ENCODE measurements around the gene ADRB2.

DNA sequence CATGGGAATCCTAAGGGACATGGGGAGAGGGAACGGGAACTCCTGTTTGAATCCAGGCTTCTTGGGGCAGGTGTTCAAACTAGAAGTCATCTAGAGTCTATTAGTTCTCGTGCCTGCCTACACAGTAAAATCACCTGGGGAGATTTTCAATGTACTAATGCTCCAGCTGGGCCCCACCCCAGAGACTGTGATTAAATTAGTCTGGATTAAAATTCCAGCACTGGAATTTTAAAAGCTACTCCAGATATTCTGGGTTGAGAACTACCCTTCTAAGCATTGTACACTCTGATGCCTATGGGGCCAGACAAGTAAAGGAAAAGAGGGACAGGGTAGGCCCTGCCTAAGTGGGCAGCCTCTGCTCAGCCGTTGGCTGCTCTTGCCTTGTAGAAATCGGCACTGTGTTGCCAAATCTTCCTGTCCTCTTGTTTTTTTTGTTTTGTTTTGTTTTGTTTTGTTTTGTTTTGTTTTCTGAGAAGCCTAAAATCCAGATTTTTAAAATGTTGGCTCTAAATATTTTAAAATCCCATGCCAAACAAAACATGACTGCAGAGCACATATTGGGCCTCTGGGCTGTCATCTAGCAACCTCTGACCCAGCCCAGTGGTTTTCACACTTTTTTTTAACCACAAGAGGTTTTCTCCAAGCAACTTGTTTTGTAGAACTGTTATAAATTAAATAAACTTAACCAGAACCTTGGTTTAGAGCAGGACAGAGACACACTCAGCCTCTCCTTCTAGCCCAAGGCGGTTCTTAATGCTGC lies 29.0 kb downstream of the ADRB2 start:
- TF ChIP-seq, protein P1, sequence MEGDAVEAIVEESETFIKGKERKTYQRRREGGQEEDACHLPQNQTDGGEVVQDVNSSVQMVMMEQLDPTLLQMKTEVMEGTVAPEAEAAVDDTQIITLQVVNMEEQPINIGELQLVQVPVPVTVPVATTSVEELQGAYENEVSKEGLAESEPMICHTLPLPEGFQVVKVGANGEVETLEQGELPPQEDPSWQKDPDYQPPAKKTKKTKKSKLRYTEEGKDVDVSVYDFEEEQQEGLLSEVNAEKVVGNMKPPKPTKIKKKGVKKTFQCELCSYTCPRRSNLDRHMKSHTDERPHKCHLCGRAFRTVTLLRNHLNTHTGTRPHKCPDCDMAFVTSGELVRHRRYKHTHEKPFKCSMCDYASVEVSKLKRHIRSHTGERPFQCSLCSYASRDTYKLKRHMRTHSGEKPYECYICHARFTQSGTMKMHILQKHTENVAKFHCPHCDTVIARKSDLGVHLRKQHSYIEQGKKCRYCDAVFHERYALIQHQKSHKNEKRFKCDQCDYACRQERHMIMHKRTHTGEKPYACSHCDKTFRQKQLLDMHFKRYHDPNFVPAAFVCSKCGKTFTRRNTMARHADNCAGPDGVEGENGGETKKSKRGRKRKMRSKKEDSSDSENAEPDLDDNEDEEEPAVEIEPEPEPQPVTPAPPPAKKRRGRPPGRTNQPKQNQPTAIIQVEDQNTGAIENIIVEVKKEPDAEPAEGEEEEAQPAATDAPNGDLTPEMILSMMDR (IDR thresholded peaks at IDR 0.05), result no peak
- no peak for TF ChIP-seq POLR2A (IDR thresholded peaks at IDR 0.05)
